Measurements from ENCODE around the gene C21orf58.
"Not testable (repeated sequence)": the region's sequence is repeated elsewhere in the genome, so short reads cannot be mapped to it uniquely, and the experiment has no call there.

C21orf58 gene

DNA sequence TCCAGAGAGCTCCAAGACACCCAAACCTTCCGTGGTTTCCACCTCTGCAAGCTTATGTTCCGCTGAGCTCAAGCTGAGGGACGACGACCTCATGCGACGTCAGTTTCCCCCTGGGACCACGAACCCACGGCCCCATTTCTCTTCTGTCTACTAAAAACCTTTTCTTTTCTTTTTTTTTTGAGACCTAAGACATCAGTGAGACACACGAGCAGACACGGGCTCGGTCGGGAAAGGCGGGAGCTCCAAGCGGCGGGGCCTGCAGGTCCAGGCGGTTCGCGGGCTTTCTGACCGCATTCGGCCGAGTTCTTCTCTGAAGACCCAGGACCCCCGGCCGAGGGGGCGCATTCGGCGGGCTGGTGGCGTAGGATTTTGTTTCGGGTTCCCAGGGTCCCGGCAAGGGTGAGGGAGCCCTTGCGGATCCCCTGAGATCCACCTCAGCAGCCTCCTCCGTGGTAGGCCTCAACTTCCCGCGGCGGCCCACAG, 402 bp downstream of the C21orf58 start:
- no peak for DNase-seq (ENCODE audit: low read depth)

DNA sequence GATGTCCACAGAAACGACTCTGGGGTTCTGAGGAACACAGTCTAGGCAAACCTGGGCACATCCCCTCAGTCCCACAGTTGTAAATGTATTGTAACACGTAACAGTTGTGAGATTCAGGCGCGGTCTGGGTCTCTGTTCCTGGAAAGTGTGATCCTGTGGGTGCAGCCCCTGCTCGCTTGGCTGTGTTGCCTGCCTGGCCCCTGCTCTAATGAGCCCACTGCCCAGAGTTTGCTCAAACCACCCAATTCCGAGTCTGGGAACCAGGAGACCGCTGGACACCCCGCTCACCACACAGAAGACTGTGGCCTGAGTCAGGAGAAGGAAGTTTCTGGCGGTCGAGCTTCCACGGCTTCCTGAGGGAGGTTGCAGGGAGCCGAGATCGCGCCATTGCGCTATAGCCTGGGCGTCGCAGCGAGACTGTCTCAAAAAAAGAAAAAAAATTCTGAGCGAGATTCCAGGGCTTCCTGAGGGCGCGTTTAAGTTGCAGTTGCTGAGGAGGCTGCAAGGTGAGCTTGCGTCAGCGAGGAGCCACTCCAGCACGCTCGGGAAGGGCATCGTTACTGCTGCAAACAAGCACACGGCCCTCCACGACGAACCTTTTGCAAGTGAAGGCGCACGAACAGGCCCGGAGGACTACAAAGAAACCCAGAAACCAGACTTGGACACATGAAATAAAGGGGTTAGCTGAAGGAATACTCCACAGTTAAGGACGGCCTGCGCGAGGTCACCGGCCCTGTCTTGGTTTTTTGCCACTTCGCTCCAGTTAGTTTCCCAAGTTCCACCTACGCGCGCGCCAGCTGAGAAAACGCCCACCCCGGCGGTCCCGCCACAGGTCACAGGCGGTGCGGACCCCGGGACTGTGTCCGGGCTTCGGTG, 1.1 kb downstream of the C21orf58 start:
- DNase-seq (ENCODE audit: low read depth): peak; percentile 33

- DNase-seq (ENCODE audit: low read depth): no peak
Measured at GRCh38 chr21:46320331-46320801, 3.3 kb downstream of the C21orf58 start.

GRCh38 chr21:46319186-46319585, 4.5 kb downstream of the C21orf58 start:
- DNase-seq (ENCODE audit: low read depth): no peak

DNA sequence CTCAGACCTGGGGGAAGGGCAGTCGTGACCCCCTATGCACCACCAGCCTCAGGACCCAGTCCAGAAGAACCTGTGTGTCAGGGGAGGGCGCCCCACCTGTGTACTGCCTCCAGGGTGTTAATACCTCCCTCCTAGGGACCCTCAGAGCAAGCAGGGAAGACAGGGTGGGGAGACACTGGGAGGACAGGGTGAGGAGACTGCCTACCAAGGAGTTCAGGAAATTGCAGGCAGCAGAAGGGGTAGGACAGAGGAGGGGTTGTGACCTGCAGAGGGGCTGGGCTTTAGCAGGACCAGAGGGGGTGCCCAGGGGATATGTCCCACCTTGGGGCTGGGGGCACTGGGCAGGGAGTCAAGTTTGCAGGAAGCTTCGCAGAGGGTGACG, 5.2 kb downstream of the C21orf58 start:
- DNase-seq (ENCODE audit: low read depth): no peak

DNA sequence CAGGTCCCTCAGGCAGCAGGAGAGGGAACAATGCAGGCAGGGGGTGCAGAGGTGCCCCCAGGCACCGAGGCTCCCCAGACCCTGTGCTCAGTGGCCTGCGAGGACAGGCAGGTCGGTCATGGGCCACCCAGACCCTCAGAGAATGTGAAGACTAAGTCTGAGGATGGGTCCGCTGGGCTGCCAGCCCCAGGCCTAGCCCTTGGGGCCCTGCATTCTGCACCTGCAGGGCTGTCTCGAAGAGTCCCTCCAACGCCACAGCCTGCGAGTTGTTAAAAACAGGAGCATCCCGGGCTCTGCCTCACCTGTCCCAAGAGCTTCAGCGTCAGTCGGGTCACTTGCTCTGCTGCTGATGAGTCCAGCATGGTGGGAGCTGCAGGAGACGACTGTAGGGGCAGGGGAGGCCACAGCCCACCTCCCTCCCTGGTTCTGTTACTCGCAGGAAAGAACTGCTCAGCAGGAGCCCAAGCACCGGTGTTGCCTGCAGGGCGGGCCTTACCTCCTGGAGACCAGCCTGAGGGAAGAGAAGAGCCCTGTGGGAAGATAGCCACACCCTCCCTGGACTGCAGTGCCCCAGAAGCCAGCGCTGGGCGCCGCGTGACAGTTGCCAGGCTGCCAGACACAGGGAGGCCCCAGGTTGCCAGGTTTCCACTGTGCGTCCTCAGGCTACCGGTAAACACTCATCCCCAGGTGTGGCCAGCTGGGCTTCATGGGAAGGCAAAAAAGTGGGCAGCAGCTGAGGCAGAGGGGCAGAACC, 5.8 kb downstream of the C21orf58 start:
- DNase-seq (ENCODE audit: low read depth): no peak

GRCh38 chr21:46316708-46317324, 6.9 kb downstream of the C21orf58 start:
- DNase-seq (ENCODE audit: low read depth): no peak

DNA sequence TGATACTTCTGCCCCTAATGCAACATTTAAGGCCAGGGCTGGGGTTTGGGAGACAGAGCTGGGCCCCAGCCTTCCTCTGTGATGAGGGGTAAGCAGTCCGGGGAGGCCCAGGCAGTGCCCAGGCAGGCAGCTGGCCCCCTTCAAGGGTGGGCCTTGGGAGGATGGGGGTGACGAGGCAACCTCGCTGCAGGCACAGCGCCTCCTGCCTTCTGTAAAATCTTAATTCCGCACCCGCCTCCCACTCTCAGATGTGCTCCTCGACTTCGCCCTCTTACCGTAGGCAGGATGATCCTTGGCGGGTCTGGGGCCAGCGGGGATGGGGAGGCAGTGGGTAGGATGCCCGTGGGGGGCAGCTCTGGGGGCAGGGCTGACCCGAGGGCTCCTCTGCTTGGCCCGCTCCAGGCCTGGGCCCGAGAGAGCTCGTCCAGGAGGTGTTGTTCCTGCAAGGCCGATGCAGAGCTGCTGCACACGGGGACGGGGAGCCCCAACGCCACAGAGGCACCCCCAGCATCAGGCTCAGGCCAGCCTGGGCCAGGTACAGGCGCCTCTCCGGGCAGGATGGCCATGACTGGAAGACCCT, 9.1 kb downstream of the C21orf58 start:
- DNase-seq (ENCODE audit: low read depth): no peak

DNA sequence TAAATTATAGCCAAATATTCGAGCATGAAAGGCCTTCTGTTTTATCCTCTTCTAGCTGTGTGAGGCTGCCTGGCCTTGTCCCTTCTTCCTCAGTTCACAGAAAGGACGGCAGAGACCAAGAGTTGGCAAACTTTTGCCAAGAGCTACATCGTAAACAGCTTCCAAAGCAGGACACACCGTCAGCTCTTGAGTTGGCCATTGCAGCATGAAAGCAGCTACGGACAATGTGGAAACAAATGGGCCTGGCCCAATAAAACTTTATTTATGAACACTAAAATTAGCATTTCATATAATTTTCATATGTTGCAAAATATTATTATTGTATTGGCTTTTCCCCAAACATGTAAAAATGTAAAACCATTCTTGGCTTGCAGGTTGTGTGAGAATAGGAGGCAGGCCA, 10.7 kb downstream of the C21orf58 start:
- no peak for DNase-seq (ENCODE audit: low read depth)

- no peak for DNase-seq (ENCODE audit: low read depth)
Measured at GRCh38 chr21:46311568-46311967, 12.1 kb downstream of the C21orf58 start.

DNA sequence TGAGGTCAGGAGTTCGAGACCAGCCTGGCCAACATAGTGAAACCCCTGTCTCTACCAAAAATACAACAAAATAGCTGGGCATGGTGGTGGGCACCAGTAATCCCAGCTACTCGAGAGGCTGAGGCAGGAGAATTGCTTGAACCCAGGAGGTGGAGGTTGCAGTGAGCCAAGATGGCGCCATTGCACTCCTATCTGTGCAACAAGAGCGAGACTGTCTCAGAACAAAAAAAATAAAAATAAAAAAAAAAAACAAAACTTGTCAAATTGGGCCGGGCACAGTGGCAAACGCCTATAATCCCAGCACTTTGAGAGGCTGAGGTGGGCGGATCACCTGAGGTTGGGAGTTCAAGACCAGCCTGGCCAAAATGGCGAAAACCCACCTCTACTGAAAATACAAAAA, 13.4 kb downstream of the C21orf58 start:
- not testable (repeated sequence) for DNase-seq (ENCODE audit: low read depth)

GRCh38 chr21:46308431-46308830, 15.2 kb downstream of the C21orf58 start:
- DNase-seq (ENCODE audit: low read depth): no peak

DNA sequence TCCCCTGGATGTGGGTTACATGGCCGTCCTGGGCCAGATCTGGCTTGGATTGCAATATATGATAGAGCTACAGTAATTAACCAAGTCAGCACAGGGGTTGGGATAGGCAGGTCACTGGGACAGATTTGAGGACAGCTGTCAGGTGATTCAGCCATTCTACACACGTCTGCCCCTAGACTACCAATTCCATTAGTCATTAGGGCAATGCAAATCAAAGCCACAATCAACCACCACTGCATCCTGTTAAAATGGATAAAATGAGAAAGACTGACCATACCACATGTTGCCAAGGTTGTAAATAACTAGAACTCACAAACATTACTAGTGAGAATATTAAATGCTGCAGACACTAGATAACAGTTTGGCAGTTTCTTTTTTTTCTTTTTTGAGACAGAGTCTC, 16.0 kb downstream of the C21orf58 start:
- peak; percentile 28 for DNase-seq (ENCODE audit: low read depth)

GRCh38 chr21:46304955-46305354, 18.7 kb downstream of the C21orf58 start:
- DNase-seq (ENCODE audit: low read depth): no peak

DNA sequence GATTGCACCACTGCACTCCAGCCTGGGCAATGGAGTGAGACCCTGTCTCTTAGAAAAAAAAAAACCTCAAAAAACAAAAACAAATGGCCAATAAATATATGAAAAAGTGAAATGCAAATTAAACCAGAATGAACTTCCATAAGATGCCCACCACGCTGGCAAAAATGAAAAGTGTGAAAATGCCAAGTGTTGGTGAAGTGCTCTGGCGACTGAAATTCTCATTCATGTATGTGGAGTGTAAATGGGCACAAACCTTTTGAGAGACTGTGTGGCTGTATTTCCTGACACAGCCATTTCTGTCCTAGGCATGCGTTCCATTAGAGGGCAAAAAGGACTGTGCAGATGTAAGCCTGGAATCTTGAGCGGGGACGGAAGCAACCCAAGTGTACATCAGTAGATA, 19.2 kb downstream of the C21orf58 start:
- DNase-seq (ENCODE audit: low read depth): no peak

GRCh38 chr21:46301759-46302158, 21.9 kb downstream of the C21orf58 start:
- DNase-seq (ENCODE audit: low read depth): no peak

DNA sequence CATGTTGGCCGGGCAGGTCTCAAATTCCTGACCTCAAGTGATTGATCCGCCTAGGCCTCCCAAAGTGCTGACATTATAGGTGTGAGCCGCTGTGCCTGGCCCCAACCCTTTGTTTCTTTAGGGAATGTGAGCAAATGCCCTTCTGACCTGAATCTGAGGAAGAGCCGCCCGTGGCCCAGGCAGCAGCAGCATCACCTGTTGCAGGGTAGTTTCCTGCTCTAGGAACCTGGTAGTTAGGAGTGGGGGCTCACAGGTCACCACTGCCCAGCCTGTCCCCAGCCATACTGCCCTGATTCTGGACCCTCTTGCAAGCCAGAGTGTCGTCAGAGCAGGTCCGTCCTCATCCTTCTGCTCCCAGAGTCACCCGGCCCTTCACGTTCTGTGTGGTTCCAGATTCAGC, 24.5 kb downstream of the C21orf58 start:
- DNase-seq (ENCODE audit: low read depth): no peak

DNA sequence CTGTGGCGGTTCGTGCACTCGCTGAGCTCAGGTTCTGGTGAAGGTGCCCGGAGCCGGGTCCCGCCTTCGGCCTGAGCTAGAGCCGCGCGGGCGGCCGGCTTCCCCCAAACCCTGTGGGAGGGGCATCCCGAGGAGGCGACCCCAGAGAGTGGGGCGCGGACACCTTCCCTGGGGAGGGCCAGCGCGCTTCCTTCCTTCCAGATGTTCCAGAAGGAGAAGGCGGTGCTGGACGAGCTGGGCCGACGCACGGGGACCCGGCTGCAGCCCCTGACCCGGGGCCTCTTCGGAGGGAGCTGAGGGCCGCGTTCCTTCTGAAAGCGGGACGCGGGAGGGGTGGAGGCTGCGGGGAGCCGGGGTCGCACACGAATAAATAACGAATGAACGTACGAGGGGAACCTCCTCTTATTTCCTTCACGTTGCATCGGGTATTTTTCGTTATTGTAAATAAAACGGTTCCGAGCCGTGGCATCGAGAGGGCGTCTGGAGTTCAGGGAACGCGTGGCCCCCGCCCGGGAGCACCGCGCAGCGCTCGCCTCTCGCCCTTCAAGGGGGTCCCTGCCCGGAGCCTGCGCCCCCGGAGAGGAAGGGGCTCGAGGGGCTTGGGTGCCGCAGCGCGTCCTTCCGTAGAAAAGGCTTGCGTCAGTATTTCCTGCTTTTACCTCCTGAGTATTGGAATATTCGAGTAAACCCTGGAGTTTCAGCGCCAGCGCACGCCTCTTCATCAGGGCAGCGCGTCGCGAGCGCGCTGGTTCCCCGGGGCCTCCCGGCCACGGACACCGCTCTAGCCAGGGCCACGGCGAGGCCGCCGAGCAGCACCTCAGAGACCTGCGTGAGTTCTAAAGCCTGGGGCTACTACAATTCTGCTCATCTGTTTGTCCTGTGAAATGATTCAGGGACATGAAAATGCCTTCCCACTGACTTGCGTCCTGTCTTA, 26.1 kb downstream of the C21orf58 start:
- DNase-seq (ENCODE audit: low read depth): peak; percentile 29

GRCh38 chr21:46295996-46296752, 27.5 kb downstream of the C21orf58 start:
- peak; percentile 12 for DNase-seq (ENCODE audit: low read depth)

DNA sequence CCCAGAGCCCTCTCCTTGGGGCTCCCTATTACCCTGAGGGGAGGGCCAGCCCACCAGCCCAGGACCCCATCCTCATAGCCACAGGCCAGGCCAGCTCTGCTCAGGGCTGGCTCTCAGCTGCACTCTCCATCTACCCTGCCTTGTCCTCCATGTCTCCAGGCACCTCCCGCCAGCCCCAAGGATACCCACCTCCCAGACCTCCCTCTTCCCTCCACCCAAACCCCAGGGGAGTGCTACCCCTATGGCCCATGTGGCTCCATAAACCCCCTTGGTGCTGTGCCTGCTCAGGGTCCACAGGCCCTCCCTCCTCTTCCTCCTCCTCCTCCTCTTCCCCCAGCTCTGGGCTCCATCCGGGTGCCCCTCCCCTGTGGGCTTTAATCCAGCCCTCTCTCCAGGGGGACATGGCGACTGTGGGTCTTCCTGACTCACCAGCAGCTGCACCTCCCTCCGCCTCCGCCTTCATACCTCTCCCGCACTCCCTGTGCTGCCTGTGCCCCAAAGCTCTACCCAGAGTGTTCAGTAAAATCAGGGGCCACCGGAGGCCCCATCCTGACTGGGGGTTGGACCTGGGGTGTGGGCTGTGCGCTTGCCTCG, 28.4 kb downstream of the C21orf58 start:
- DNase-seq (ENCODE audit: low read depth): peak; percentile 30
